ENCODE results near the gene UNK.

Gene UNK

GRCh38 chr17:75822119-75822799, 37.7 kb downstream of the UNK start:
- no peak for DNase-seq (ENCODE audit: low spot score)

DNA sequence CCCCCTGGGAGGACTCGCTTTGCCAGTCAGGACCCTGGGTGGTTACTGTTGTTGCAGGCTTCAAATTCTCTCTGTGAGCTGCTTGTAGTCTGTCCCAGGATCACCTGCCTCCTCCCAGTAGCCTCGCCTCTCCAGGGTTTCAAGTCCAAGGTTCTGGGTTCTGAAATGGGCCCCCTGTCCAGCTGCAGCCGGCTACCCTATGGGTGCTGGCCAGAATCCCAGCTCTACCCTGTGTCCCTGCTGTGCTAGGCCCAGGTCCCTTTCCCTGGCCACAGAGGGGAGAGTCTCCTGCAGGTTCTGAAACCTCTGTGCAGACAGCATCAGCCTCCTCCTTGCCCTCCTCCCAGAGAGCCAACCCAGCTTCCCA, 38.2 kb downstream of the UNK start:
- no peak for DNase-seq (ENCODE audit: low spot score)

DNA sequence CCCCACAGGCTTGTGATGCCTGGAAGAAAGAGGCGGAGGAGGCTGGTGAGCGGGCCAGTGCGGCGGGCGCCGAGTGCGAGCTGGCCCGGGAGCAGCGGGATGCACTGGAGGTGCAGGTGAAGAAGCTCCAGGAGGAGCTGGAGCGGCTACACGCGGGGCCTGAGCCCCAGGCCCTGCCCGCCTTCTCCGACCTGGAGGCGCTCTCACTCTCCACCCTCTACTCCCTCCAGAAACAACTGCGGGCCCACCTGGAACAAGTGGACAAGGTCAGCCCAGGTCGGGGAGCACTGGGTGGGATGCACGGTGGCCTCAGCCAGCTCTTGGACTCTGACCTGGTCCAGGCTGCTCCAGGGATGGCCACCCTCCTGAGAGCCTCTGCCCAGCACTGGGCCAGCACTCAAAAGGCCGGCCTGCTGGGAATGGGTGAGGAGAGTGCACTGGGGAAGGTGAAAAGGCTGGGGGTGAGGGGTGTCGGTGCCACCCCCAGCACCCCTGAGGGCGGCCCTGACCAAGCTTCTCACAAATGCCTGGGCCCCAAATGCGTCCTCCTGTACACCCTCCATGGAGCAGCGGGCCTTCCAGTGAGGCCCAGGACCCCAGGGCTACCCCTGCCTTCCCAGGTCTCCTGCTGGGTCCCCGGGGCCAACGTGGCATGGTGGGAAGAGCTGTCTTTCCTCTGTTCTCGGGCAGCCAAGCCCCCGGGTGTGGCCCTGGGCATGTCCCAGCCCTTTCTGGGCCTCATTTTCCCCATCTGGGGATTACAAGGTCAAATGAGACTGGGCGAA, 38.8 kb downstream of the UNK start:
- no peak for DNase-seq (ENCODE audit: low spot score)

DNA sequence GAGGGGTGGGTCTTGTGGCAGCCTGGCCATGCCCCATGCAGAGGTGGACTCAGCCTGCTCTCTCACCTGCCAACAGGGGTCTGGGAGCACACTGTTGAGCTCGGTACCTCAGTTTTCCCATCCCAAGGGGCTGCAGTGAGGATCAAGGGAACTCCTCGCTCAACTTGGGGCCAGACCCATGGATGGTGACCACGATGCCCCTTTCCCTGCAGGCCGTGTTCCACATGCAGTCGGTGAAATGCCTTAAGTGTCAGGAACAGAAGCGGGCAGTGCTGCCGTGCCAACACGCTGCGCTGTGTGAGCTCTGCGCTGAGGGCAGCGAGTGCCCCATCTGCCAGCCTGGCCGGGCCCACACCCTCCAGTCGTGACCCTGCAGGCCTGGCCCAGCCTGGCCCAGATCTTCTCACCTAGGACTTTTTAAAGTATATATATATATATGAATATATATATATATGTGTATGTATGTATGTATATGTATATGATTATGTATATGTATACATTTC, 39.5 kb downstream of the UNK start:
- DNase-seq (ENCODE audit: low spot score) = no peak

DNA sequence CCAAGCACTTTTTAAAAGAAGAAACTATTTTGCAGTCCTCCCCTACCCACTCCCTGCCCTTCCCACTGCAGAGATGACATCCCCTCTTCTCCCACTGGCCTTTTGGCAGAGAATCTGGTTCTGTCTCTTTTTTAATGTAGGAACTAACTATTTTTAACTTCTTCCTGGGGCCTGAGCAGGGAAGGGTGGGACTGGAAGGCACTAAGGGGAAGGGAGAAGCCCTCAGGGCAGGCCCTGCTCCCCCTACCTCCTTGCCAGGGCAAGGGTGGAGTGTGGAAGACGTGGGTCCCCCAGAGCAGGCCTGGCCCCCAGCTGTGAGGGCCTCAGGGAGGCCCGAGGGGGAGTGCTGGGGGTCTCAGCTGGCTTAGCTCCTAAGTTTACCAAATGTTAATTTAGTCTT, 40.1 kb downstream of the UNK start:
- DNase-seq (ENCODE audit: low spot score) = no peak

GRCh38 chr17:75825149-75825552, 40.5 kb downstream of the UNK start:
- no peak for DNase-seq (ENCODE audit: low spot score)

DNA sequence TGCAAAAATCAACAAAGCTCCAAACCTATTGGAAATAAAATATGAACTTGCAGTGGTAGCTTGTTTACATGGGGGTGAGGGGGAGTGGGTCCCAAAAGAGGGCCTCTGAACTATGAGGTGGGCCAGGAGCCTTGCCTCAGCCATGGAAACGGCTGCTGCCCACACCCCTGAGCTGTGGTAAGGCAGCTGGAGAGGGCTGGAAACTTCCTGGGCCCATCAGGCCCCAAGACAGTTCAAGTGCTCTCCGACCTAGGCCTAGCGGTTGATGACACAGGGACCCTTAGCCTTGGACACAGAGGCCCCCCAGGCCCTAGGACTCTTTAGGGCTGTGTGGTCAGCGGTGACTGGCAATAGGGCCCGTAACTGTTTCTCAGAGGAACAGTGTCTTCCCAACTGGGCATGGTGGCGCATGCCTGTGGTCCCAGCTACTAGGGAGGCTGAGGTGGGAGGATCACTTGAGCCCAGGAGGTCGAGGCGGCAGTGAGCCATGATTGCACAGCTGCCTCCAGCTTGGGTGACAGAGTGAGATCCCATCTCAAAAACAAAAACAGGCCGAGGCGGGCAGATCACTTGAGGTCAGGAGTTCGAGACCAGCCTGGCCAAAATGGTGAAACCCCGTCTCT, 41.3 kb downstream of the UNK start:
- no peak for DNase-seq (ENCODE audit: low spot score)

DNA sequence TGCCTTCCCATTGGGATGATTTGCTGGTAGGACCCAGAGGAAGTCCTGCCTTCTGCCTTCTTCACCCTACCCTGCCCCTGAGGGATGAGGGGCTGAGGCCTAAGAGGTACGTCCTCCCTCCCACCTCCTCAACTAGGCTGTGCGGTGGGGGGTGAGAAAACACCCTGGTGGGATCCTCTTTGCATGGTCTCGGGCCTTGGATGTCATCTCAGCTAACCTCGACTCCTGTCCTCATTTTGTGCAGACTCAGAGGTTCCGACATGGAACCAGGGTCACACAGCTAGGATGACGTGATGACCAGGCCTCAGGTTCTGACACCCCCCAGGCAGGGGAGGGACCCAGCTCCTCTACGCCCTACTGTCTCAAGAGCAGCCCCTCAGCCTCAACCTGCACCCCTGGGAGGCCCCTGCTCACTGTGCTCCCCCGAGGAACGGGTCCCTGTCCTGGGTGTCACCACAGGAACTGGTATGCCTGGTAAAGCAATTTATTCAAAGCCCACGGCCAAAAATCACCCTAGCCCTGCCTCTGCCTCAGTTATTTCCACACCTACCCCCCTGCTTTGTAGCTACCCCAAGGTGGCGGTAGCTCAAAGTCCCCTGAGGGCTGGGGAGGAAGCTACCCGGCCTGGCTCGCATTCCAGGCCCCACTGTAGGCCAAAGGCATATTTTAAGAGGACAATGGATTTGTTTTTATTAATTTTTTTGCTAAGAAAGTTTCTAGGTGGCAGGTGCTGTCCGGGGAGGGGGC, 42.1 kb downstream of the UNK start:
- no peak for DNase-seq (ENCODE audit: low spot score)

GRCh38 chr17:75827308-75828075, 42.9 kb downstream of the UNK start:
- peak; percentile 60 for DNase-seq (ENCODE audit: low spot score)

DNA sequence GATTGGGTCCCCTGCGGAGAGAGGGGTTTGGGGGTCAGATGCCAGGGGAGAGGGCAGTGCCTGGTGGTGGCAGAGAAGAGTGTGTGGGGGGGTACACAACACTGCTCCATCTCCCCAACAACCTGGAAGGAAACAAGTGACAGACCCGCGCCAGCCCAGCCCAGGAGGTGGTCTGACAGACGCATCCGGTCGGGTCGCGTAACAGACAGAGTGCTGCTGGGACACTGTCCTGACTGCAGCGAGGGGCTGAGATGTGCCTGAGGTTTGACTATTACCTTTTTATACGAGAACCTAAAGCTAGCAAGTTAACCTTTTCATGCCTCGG, 43.4 kb downstream of the UNK start:
- no peak for DNase-seq (ENCODE audit: low spot score)

GRCh38 chr17:75828741-75829140, 44.1 kb downstream of the UNK start:
- DNase-seq (ENCODE audit: low spot score) = no peak

DNA sequence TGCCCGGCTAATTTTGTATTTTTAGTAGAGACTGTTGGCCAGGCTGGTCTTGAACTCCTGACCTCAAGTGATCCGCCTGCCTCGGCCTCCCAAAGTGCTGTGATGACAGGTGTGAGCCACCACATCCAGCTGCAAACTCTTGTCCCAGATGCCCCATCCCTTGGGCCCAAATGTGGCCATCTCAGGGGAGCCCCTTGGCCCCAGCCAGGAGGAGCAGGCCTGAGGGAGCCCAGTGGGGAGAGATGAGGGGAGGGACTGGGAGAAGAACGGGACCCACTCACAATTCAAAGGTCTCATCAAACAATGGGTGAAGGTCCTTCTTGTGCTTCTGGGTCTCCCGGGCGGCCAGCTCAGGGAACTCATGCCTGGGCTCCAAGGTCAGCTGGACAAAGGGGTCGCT, 45.1 kb downstream of the UNK start:
- no peak for DNase-seq (ENCODE audit: low spot score)

- DNase-seq (ENCODE audit: low spot score) = no peak
Observed at GRCh38 chr17:75830164-75831031, 45.8 kb downstream of the UNK start.

DNA sequence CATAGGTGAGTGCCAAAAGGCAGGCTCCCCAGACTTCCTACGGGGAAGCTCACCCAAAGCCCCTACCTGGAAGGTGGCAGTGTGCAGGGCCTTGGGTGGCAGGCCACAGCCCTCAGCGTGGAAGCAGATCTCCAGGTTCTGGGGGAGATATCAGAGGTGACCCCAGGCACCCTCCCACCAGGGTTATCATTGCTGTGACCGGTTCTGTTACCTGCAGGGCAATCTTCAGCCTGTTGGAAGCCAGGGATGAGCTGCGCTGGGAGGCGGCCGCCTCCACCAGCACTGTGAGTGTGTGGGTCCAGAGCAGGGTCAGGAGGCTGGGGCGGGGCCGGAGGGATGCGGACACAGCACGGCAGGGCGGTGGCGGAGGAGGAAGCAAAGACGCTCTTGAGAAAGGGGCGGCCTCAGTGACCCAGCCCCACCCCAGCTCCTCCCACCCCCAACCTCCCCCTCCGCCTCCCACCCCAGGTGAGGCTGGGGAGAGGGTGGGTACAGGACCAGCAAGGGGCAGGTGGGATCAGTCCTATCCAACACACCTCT, 46.5 kb downstream of the UNK start:
- no peak for DNase-seq (ENCODE audit: low spot score)

- DNase-seq (ENCODE audit: low spot score) = peak; percentile 42
Observed at GRCh38 chr17:75832164-75832651, 47.6 kb downstream of the UNK start.

DNA sequence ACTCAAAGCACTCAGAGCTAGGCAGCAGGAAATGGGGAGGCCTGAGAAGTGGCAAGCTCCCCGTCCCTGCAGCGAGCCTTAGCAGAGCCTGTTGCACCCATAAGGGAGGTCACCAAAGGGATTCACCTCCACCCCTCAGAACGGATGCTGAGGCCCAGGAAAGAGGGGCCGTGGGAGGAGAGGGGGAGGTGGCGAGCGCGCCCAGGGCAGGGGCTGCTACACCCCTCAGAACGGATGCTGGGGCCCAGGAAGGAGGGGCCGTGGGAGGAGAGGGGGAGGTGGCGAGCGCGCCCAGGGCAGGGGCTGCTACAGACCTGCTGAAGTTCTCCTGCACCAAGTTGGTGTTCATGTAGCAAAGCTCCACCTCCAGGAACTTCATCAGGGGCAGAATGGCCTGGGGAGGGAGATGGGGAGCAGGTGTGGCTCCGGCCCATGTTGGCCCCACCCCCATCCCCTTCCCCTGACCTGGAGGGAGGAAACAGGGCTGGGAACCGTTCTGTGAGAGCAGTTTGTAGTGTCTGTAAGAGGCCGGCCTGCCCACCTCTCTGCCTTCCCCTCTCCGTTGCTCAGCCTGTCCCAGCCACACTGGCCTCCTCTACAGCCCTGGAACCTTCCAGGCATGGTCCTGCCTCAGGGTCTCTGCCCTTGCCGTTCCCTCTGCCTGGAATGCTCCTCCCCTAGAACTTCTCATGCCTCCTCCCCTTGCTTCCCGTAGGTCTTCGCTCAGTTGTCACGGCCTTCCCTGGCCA, 48.2 kb downstream of the UNK start:
- DNase-seq (ENCODE audit: low spot score) = peak; percentile 32

GRCh38 chr17:75834279-75834920, 49.8 kb downstream of the UNK start:
- no peak for DNase-seq (ENCODE audit: low spot score)

DNA sequence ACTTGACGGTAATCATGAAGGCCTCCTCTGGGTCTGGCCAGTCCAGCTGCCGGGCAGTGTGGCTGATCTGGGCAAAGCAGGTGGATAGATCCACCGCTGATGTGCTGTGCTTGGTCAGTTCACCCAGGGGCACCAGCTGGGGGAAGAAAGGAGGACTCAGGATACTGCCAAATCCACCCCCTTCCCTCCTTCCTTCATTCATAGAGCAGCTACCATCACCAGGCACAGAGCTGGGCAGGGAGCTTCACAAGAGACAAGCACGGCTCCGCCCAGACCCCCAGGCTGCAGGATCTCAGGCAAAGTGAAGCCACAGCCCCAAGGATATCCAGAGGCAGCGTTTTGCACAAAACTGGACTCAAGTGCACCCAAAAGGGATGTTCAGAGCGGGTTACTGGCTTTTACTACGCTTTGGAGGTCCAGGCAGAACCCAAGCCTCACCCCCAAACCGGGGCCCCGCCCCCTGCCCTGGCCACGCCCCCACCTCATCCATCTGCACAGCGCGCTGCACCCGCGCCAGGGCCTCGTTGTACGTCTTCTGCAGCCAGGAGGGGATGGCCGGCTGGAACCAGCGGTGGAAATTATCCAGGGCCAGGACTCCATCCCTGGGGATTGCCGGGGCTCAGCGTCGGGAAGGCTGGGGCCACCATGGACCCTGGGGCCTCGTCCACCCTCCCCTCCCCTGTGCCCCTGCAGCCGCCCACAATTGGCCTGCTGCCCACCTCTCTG, 50.5 kb downstream of the UNK start:
- DNase-seq (ENCODE audit: low spot score) = no peak

- no peak for DNase-seq (ENCODE audit: low spot score)
Observed at GRCh38 chr17:75835654-75835987, 51.0 kb downstream of the UNK start.

Measured in activated CD4-positive, alpha-beta T cell treated with anti-CD3 and anti-CD28 coated beads, Interleukin-2, Interleukin-4, amounts not matched to agents 100 ng/mL and 50 ng/mL, durations not matched to agents 16 hours and 8 hours (primary cell).